Activated CD4-positive, CD25-positive, alpha-beta regulatory T cell treated with anti-CD3 and anti-CD28 coated beads, Interleukin-2, amount 50 U/mL, for 24 hours (primary cell): ENCODE measurements around the gene SSX2IP.
"Not testable (repeated sequence)": the region's sequence is repeated elsewhere in the genome, so short reads cannot be mapped to it uniquely, and the experiment has no call there.

Experiments used
- ATAC-seq, 2 donors: fragments of 150-1000 bp; cut with Tn5 transposase; one replicate each; pipeline ENCODE4 v1.10.0; 2021; ENCODE audit warnings: mild to moderate bottlenecking in 1 of 2, moderate library complexity in 1 of 2

Gene SSX2IP

GRCh38 chr1:84674705-84675104, 15.6 kb downstream of the SSX2IP start:
- no peak for ATAC-seq

- ATAC-seq, result no peak
Observed at GRCh38 chr1:84674021-84674420, 16.2 kb downstream of the SSX2IP start.

- no peak for ATAC-seq
Observed at GRCh38 chr1:84672080-84672854, 18.0 kb downstream of the SSX2IP start.

- ATAC-seq, result no peak
Observed at GRCh38 chr1:84669831-84670230, 20.4 kb downstream of the SSX2IP start.

DNA sequence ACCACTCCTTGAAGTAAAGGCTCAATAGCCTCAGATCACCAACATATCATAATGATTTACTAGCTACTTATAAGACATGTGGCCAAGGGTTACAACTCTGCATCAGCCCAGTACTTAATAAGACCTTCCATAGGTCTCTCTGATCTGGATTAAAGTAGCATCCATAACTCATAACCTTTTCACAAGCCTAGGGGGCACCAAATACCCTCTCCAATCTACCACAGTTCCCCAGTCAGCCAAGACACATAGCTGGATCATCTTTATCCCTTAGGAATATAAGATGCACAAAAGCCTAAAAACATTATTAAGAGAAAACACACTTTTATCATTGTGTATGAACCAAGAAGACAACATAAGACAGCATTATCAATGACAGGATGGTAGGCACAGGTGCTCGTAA, 22.1 kb downstream of the SSX2IP start:
- ATAC-seq, result no peak

DNA sequence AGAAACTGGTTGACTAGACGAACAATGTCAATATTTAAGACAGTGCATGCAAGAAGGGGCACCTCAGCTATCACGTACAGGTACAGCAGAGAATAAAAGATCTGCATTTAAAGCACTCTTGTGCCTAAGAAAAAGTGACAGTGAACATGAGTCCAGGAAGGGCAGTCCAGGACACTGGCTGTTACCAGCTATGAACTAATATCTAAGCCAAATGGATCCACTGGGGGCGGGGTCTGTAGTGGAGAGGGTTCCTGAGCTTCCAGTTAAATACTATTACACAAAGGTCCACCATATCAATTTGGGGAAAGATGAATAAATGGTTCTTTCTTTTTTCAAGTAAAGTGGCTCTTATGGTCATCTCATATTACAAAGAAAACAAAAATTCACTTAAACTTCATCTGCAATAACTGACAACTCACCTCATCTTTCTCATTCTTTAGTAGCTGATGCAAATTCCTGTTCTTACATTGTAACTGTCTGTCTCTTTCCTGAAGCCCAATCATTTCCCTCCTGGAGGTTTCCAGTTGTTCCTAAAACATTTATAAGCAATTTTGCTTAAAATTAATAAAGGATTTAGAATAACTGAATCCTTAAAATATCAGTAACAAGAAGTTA, 24.5 kb downstream of the SSX2IP start:
- no peak for ATAC-seq

- ATAC-seq, result no peak
Observed at GRCh38 chr1:84653130-84653677, 37.1 kb downstream of the SSX2IP start.

DNA sequence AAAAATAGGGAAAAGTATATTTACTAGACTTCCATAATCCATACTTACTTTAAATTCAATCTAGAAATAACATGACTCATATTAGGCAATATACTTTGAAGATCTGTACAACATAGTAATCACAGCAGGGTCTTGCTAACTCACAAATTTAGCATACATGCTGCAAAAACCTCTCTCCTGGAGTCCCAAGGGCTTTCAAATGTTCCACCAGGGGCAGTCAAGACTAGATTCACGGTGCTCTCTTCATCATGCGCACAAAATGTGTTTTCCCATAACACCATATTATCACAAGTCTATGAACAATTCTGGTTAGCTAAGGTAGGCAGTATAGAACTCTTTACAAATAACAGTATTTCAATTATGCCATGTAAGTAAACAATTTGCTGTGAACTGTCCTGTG, 45.8 kb downstream of the SSX2IP start:
- no peak for ATAC-seq

DNA sequence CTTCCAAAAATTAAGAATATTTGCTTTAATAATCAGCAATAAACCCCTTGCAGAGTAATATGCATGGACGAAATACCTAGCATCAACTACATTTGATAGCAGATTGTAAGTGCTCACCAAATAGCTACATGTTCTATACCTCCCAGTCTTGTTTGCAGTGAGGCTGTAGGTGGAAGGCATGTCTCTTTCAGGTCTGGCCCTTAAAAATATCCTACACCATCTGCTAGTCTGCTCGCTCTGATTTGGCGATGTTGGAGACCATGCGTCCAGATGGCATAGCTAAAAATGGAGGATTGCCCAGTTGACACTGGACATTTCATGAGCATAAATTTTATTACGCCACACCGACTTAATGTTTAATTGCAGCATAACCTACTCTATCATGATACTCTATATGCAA, 47.1 kb downstream of the SSX2IP start:
- ATAC-seq, result no peak

DNA sequence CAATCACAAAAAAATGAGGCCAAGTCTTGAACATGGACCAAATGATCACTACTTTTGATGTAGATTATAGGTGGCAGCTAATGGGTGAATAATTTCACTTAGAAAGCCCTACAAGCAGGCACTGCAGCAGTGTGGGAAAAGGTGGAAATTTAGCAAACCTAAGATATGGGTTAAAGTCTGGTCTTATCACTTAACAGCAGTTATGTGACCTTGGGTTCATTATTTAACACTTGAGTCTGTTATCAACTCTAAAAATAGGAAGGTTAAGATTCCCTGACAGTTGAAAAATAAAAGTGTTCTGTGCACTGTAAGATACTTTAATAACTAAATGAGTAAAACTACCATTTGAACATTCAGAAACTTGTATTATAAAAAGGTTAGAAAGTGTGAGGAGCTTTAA, 47.5 kb downstream of the SSX2IP start:
- no peak for ATAC-seq

DNA sequence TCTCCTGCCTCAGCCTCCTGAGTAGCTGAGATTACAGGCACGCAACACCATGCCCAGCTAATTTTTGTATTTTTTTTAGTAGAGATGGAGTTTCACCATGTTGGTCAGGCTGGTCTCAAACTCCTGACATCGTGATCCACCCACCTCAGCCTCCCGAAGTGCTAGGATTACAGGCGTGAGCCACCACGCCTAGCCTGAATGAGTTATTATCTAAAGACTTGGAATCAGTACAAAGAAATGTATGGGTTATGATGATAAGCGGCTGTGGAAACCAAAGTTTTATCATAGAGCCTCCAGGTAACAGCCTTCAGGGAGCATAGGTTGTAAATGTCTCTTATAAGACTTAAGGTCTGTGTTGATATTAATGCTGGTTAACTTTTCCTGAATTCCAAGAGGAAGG, 50.5 kb downstream of the SSX2IP start:
- not testable (repeated sequence) for ATAC-seq

- no peak for ATAC-seq
Observed at GRCh38 chr1:84635429-84635828, 54.8 kb downstream of the SSX2IP start.

DNA sequence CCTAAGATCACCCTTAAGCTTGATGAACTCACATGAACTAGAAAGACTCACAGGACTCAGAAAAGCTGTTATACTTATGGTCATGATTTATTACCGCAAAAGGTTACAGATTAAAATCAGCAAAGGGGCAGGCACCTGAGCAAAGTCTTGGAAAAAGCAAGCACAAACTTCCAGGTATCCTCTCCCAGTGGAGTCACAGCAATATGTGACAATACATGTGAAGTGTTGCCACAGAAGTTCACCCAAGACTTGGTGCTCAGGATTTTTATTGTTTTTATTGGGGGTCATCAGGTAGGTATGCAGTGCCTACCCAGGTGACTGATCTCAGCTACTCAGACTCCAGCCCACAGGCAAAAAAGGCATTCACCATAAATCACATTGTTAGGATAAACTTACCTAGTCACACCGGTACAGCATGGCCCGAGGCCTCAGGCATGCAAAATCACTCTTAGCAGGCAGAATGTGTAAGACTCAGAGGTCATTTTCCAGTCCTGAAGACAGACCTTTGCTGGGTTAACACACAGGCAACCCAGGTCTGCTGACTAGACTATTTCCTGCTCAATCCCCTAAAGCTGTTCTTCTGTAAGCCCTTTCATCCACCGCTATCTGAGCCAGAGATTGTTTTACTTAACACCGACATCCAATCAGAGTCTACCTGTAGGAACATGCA, 55.6 kb downstream of the SSX2IP start:
- ATAC-seq, result no peak

GRCh38 chr1:84632673-84633434, 57.4 kb downstream of the SSX2IP start:
- peak; percentile 30 to 44 for ATAC-seq

DNA sequence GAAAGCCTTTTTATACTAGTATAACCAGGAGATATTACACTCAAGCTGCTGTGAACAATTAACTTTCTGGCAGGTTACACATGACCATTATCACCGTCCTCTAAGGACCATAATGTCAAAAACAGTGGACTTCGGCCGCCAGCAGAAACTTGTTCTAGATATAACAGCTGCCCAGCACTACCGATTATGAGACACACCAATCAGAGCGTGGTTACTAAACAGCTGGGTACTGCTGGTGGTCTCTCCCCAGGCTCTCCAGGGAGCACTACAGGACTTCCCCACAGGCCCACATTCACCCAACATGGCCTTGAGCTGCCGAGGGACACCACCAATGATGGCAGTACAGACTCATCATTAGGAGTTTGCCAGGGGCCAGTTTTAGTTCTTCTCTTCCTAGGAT, 58.1 kb downstream of the SSX2IP start:
- no peak for ATAC-seq

DNA sequence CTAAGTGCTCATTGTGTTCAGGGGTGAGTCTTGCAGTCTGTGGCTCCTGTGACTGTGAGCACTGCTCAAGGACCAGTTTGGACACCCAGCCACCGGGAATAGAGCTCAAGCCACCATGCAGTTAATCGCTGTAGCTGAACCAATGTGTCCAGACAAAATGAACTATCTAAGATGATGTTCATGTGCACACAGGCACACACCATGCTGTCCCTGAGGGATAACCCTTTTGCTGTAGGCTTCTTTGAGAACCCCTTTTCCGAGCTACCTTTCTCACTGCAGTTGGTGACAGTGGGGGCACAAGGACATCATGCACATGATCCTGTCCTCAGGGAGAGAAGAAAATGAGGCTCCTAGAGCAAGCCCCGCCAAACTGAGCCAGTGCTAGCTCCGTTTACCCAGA, 65.4 kb downstream of the SSX2IP start:
- no peak for ATAC-seq

DNA sequence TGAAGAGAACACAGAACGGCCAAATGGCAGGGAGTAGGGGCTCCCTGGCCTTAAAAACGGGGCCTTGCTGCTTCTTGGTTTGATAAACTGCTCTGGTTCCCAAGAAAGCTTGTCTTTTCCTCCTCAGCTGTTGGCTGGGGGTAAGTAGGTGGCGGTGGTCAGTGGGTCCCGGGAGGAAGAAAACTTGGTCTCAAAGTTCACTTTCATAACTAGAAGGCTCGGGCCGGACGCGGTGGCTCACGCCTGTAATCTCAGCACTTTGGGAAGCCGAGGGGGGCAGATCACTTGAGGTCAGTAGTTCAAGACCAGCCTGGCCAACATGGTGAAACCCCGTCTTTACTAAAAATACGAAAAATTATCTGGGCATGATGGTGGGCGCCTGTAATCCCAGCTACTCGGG, 68.7 kb downstream of the SSX2IP start:
- ATAC-seq, result no peak

DNA sequence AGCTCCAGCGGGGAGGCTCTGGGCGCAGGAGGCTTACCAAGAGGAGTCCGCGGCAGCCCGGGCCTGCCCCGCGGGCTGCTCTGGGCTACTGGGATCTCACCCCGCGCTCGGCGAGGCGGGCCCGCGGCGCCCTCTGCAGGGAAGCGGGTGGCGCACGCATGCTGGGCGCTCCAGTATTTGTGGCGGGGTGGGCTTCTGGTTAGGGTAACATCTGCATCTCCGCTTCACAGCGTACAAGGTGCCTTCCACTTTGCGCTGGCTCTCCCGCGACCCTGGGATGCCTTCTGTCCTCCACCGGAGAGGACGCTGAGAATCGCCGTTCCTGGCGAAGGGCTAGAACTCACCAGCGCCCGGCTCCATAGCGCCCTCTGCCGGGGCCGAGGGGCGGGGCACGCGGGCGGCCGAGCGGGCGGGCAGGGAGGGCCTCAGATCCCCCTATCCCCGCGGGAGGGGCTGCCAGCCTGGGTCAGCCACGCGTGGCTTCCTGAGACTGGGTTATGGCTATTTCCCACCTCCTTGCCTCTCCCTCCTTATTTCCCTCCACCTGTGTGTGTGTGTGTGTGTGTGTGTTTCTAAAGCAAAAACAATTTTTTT, 69.4 kb downstream of the SSX2IP start:
- ATAC-seq, result peak; percentile 68 to 72

DNA sequence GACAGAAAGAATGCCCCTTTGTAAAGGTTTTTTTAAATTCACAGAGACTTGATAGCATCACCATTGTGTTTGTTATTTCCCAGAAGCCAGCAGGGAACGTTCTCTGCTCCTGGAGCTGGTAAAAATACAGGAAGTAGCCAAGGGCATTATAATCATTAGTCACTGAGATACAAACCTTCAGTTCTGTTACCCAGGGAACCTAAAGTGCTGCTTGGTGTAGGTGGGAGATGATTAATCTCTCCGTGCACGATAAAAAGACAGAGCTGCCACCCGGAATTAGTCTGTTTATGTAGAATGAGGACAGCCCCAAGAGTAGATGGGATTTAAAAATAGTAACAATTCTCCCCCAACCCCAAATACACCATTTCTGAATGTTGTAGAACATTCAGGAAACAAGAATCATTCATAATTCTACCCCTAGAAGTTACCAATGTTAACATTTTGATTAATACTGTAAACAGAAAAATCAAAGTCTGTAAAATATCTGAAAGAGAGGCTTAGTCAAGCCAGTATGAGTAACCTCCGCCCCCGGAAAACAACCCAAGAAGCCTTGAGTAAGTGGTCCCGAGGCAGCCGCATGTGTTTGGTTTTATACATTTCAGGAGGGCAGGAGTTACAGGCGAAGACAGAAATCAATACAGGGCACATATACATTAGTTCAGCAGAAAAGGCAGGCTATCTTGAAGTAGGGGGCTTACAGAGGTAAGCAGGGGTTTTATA, 70.7 kb downstream of the SSX2IP start:
- ATAC-seq, result peak; percentile 76 to 77

DNA sequence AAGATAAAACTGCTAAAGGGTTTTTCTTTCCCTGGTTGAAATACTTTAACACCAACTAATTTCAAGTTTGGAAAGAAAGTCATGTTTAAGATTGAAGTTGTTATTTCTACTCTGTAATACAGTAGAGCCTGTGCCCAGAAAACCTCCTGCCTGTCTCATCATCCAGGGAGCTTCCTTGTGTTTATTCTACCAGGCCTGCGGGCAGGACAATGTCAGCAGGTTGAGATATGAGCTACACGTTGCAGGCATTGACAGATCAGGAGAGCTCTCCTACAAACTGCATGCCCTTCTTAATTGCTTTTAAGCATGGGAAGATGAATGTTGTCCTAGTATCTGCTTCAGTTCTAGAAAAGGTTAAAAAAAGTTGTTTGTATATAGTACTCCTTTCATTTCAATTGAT, 72.9 kb downstream of the SSX2IP start:
- ATAC-seq, result no peak

GRCh38 chr1:84615790-84616189, 74.5 kb downstream of the SSX2IP start:
- ATAC-seq, result no peak

DNA sequence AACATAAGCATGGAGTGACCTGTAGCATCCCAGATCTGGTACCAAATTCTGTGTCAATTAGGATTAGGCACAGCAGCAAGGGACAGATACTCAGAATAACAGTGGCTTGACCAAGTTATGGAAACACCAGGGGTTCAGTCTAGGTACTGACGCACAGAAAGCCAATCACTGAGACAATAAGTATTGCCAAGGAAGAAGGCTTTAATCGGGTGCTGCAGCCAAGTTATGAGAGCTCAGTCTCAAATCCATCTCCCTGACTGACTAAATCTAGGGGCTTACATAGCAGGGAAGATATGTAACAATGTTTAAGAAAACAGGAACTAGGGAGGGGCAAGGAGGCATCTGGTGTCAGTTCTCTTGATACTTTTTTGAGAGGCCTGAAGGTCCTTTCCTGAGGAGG, 76.4 kb downstream of the SSX2IP start:
- ATAC-seq, result no peak
